Measurements from ENCODE around the gene PFDN1. TPM values are rescaled to one million over a fixed set of nuclear protein-coding genes. Genes with fewer than 3 reads are reported as not detected.

Gene PFDN1
- polyA plus RNA-seq, 1 donor (not counting 4 experiments of a cell fraction or from before 2014, with no cell fraction given), result 79.0 TPM

DNA sequence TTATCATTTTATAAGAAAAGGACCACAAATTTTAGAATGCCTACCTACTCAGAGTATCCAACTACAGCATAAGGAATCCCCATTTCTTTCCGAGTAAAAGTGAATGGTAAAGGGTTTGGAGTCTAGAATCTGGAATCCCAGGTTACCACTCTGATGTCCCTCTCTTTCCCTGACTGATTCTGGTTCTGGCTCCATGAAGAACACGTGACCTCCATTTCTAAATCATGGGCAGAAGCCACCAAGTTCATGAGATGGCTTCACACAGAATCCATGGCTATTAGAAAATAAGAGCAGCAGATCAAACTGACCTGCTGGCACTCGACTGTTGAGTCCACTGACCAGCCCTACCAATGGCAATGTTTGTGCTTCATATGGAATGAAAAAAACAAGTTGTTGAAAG, 40.7 kb downstream of the PFDN1 start:
- Histone ChIP-seq H3K4me3 (ENCODE audit: control insufficient read depth in 2 of 3, extremely low read depth in 1 of 3, insufficient read depth in 2 of 3, low read depth in 1 of 3, low read length in 3 of 3) (no peak overlapping the region), H3K79me2 (ENCODE audit: control insufficient read depth, insufficient read depth, low read length) (peaks cover 39% of the 10 kb centered on the region), H2AFZ (ENCODE audit: control insufficient read depth, low read length) (no peak overlapping the region), H3K36me3 (ENCODE audit: control insufficient read depth in 2 of 2, extremely low read depth in 1 of 2, insufficient read depth in 2 of 2, low read length in 2 of 2) (peaks cover 0 to 18% of the 10 kb centered on the region in 2 experiments), H3K4me2 (ENCODE audit: control insufficient read depth, extremely low read depth, insufficient read depth, low read depth, low read length) (peak overlapping the region; percentile 13), H3K9me3 (ENCODE audit: control insufficient read depth, low read depth, low read length) (no peaks in the 10 kb centered on the region), H3K9ac (ENCODE audit: control insufficient read depth, extremely low read depth, insufficient read depth, low read length) (no peak overlapping the region), H3K27ac (ENCODE audit: control insufficient read depth, insufficient read depth, low read length) (peak overlapping the region; percentile 99), H4K20me1 (ENCODE audit: control insufficient read depth, extremely low read depth, insufficient read depth, low read length) (no peaks in the 10 kb centered on the region), H3K9me1 (ENCODE audit: control insufficient read depth, extremely low read depth, insufficient read depth, low read length) (peaks cover 3% of the 10 kb centered on the region), H3K27me3 (ENCODE audit: control insufficient read depth, extremely low read depth, insufficient read depth, low read length) (no peaks in the 10 kb centered on the region), H3K4me1 (ENCODE audit: control insufficient read depth, extremely low read depth, insufficient read depth, low read length) (peaks cover 50% of the 10 kb centered on the region)
- TF ChIP-seq EZH2 (IDR thresholded peaks at IDR 0.05; ENCODE audit: low read length), result no peak
- TF ChIP-seq, protein P1, sequence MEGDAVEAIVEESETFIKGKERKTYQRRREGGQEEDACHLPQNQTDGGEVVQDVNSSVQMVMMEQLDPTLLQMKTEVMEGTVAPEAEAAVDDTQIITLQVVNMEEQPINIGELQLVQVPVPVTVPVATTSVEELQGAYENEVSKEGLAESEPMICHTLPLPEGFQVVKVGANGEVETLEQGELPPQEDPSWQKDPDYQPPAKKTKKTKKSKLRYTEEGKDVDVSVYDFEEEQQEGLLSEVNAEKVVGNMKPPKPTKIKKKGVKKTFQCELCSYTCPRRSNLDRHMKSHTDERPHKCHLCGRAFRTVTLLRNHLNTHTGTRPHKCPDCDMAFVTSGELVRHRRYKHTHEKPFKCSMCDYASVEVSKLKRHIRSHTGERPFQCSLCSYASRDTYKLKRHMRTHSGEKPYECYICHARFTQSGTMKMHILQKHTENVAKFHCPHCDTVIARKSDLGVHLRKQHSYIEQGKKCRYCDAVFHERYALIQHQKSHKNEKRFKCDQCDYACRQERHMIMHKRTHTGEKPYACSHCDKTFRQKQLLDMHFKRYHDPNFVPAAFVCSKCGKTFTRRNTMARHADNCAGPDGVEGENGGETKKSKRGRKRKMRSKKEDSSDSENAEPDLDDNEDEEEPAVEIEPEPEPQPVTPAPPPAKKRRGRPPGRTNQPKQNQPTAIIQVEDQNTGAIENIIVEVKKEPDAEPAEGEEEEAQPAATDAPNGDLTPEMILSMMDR (optimal IDR thresholded peaks at IDR 0.05 in 1 of 3, IDR thresholded peaks at IDR 0.05 in 1 of 3, conservative IDR thresholded peaks at IDR 0.05 in 1 of 3; ENCODE audit: extremely low read depth in 1 of 3, insufficient read depth in 2 of 3, low read length in 3 of 3), result no peak
- dilution Hi-C loops (cut with MboI; ENCODE audit: extremely low pct_ligation_motif_present, low sequenced_read_pairs), result loop anchor here (10.0 kb wide), 1 partner anchor 53 kb away; no protein-coding TSS in a partner anchor
- FAIRE-seq, result no peak
- no peak for DNase-seq (ENCODE audit: low read depth, low spot score)

- Histone ChIP-seq H3K9me3 (ENCODE audit: control insufficient read depth, low read depth, low read length) (no peaks in the 10 kb centered on the region), H2AFZ (ENCODE audit: control insufficient read depth, low read length) (no peak overlapping the region), H3K36me3 (ENCODE audit: control insufficient read depth in 2 of 2, extremely low read depth in 1 of 2, insufficient read depth in 2 of 2, low read length in 2 of 2) (peaks cover 0 to 18% of the 10 kb centered on the region in 2 experiments), H4K20me1 (ENCODE audit: control insufficient read depth, extremely low read depth, insufficient read depth, low read length) (no peaks in the 10 kb centered on the region), H3K79me2 (ENCODE audit: control insufficient read depth, insufficient read depth, low read length) (peaks cover 37% of the 10 kb centered on the region), H3K4me2 (ENCODE audit: control insufficient read depth, extremely low read depth, insufficient read depth, low read depth, low read length) (peak overlapping the region; percentile 84), H3K9ac (ENCODE audit: control insufficient read depth, extremely low read depth, insufficient read depth, low read length) (peak overlapping the region; percentile 67), H3K4me1 (ENCODE audit: control insufficient read depth, extremely low read depth, insufficient read depth, low read length) (peaks cover 50% of the 10 kb centered on the region), H3K27ac (ENCODE audit: control insufficient read depth, insufficient read depth, low read length) (peak overlapping the region; percentile 99), H3K9me1 (ENCODE audit: control insufficient read depth, extremely low read depth, insufficient read depth, low read length) (peaks cover 3% of the 10 kb centered on the region), H3K4me3 (ENCODE audit: control insufficient read depth in 2 of 3, extremely low read depth in 1 of 3, insufficient read depth in 2 of 3, low read depth in 1 of 3, low read length in 3 of 3) (peak overlapping the region in 1 of 3 experiments; percentile 43), H3K27me3 (ENCODE audit: control insufficient read depth, extremely low read depth, insufficient read depth, low read length) (no peaks in the 10 kb centered on the region)
- peak; percentile 92 for FAIRE-seq
- no peak for DNase-seq (ENCODE audit: low read depth, low spot score)
- dilution Hi-C loops (cut with MboI; ENCODE audit: extremely low pct_ligation_motif_present, low sequenced_read_pairs), result loop anchor here (10.0 kb wide), 1 partner anchor 53 kb away; no protein-coding TSS in a partner anchor
- no peak for TF ChIP-seq EZH2 (IDR thresholded peaks at IDR 0.05; ENCODE audit: low read length)
- TF ChIP-seq, protein P1 (optimal IDR thresholded peaks at IDR 0.05 in 1 of 3, IDR thresholded peaks at IDR 0.05 in 1 of 3, conservative IDR thresholded peaks at IDR 0.05 in 1 of 3; ENCODE audit: extremely low read depth in 1 of 3, insufficient read depth in 2 of 3, low read length in 3 of 3), result peak in 2 of 3 experiments; percentile 9 to 36
Observed at GRCh38 chr5:140261403-140262171, 41.3 kb downstream of the PFDN1 start.

Data from keratinocyte (primary cell).